ENCODE measurements around the gene SVOP. TPM values are rescaled to one million over a fixed set of nuclear protein-coding genes. Genes with fewer than 3 reads are reported as not detected.
"Not testable (repeated sequence)": the region's sequence is repeated elsewhere in the genome, so short reads cannot be mapped to it uniquely, and the experiment has no call there.

Gene SVOP
- total RNA-seq, 2 experiments from 2014 or later: not detected

- ATAC-seq (ENCODE audit: poor library complexity) (no peak), DNase-seq (no peak)
- H3K27me3 Mint-ChIP-seq: peaks cover 17% of the 10 kb centered on the region
- no peaks in the 10 kb centered on the region for H3K9me3 ChIP-seq (ENCODE audit: control insufficient read depth in 1 of 2, insufficient read depth in 1 of 2, low read length in 2 of 2)
- H3K4me3 Mint-ChIP-seq: no peak overlapping the region
- no peak overlapping the region for H3K27ac Mint-ChIP-seq
- H3K4me1 Mint-ChIP-seq (ENCODE audit: low read depth): no peaks in the 10 kb centered on the region
- no peaks in the 10 kb centered on the region for H3K4me1 ChIP-seq (ENCODE audit: insufficient read depth, low read length)
- no peak overlapping the region for H3K4me3 ChIP-seq (ENCODE audit: low read length)
- TF ChIP-seq CTCF (IDR thresholded peaks at IDR 0.05): no peak
- no peak overlapping the region for H3K27ac ChIP-seq (ENCODE audit: low read depth in 1 of 2, low read length in 2 of 2)
- POLR2A ChIA-PET: no interaction called here
- CTCF ChIA-PET: no interaction called here
- peaks cover 0 to 4% of the 10 kb centered on the region in 2 experiments for H3K27me3 ChIP-seq (ENCODE audit: control insufficient read depth in 1 of 2, insufficient read depth in 2 of 2, low read length in 2 of 2)
- H3K9me3 Mint-ChIP-seq: peaks cover 3% of the 10 kb centered on the region
- intact Hi-C loops (cut with DNase I, micrococcal nuclease): no loop called here
- no peaks in the 10 kb centered on the region for H3K36me3 ChIP-seq (ENCODE audit: insufficient read depth, low read length)
- H3K36me3 Mint-ChIP-seq (ENCODE audit: low read depth): no peaks in the 10 kb centered on the region
Measured at GRCh38 chr12:108996320-108996719, 24.5 kb downstream of the SVOP start.

- TF ChIP-seq CTCF (IDR thresholded peaks at IDR 0.05): no peak
- no peaks in the 10 kb centered on the region for H3K36me3 ChIP-seq (ENCODE audit: insufficient read depth, low read length)
- ChIA-PET CTCF (no interaction called here), POLR2A (no interaction called here)
- no peak overlapping the region for H3K27ac Mint-ChIP-seq
- no peaks in the 10 kb centered on the region for H3K4me1 Mint-ChIP-seq (ENCODE audit: low read depth)
- no peak overlapping the region for H3K4me3 ChIP-seq (ENCODE audit: low read length)
- no peak for DNase-seq
- H3K27me3 ChIP-seq (ENCODE audit: control insufficient read depth in 1 of 2, insufficient read depth in 2 of 2, low read length in 2 of 2): peaks cover 0 to 4% of the 10 kb centered on the region in 2 experiments
- no peak overlapping the region for H3K27ac ChIP-seq (ENCODE audit: low read depth in 1 of 2, low read length in 2 of 2)
- H3K9me3 Mint-ChIP-seq: peaks cover 3% of the 10 kb centered on the region
- no peaks in the 10 kb centered on the region for H3K4me1 ChIP-seq (ENCODE audit: insufficient read depth, low read length)
- peaks cover 17% of the 10 kb centered on the region for H3K27me3 Mint-ChIP-seq
- no peak for ATAC-seq (ENCODE audit: poor library complexity)
- H3K36me3 Mint-ChIP-seq (ENCODE audit: low read depth): no peaks in the 10 kb centered on the region
- H3K4me3 Mint-ChIP-seq: no peak overlapping the region
- H3K9me3 ChIP-seq (ENCODE audit: control insufficient read depth in 1 of 2, insufficient read depth in 1 of 2, low read length in 2 of 2): no peaks in the 10 kb centered on the region
- intact Hi-C loops (cut with DNase I, micrococcal nuclease): no loop called here
Measured at GRCh38 chr12:108995370-108995992, 25.4 kb downstream of the SVOP start.

- intact Hi-C loops (cut with DNase I, micrococcal nuclease); H3K4me3 Mint-ChIP-seq; H3K36me3 Mint-ChIP-seq (ENCODE audit: low read depth); CTCF ChIA-PET; DNase-seq; H3K36me3 ChIP-seq (ENCODE audit: insufficient read depth, low read length); ATAC-seq (ENCODE audit: poor library complexity); H3K27me3 ChIP-seq (ENCODE audit: control insufficient read depth in 1 of 2, insufficient read depth in 2 of 2, low read length in 2 of 2); H3K9me3 Mint-ChIP-seq; H3K4me1 ChIP-seq (ENCODE audit: insufficient read depth, low read length); H3K4me3 ChIP-seq (ENCODE audit: low read length); H3K27ac ChIP-seq (ENCODE audit: low read depth in 1 of 2, low read length in 2 of 2); H3K27ac Mint-ChIP-seq; H3K4me1 Mint-ChIP-seq (ENCODE audit: low read depth); H3K9me3 ChIP-seq (ENCODE audit: control insufficient read depth in 1 of 2, insufficient read depth in 1 of 2, low read length in 2 of 2); POLR2A ChIA-PET: not testable (repeated sequence)
- peaks cover 34% of the 10 kb centered on the region for H3K27me3 Mint-ChIP-seq
Measured at GRCh38 chr12:108990103-108990502, 30.8 kb downstream of the SVOP start.

GRCh38 chr12:108989376-108989775 is 31.5 kb downstream of the SVOP start:
- Histone ChIP-seq H3K27ac (ENCODE audit: low read depth in 1 of 2, low read length in 2 of 2) (no peak overlapping the region), H3K4me1 (ENCODE audit: insufficient read depth, low read length) (no peaks in the 10 kb centered on the region), H3K36me3 (ENCODE audit: insufficient read depth, low read length) (no peaks in the 10 kb centered on the region), H3K27me3 (ENCODE audit: control insufficient read depth in 1 of 2, insufficient read depth in 2 of 2, low read length in 2 of 2) (peaks cover 0 to 4% of the 10 kb centered on the region in 2 experiments), H3K4me3 (ENCODE audit: low read length) (no peak overlapping the region), H3K9me3 (ENCODE audit: control insufficient read depth in 1 of 2, insufficient read depth in 1 of 2, low read length in 2 of 2) (no peaks in the 10 kb centered on the region)
- no peak for TF ChIP-seq CTCF (IDR thresholded peaks at IDR 0.05)
- Mint-ChIP-seq H3K4me1 (ENCODE audit: low read depth) (no peaks in the 10 kb centered on the region), H3K9me3 (no peaks in the 10 kb centered on the region), H3K27ac (no peak overlapping the region), H3K4me3 (no peak overlapping the region), H3K27me3 (peaks cover 36% of the 10 kb centered on the region), H3K36me3 (ENCODE audit: low read depth) (no peaks in the 10 kb centered on the region)
- ATAC-seq (ENCODE audit: poor library complexity): no peak
- DNase-seq: no peak
- CTCF ChIA-PET: no interaction called here
- POLR2A ChIA-PET: no interaction called here
- intact Hi-C loops (cut with DNase I, micrococcal nuclease): no loop called here
